Fibroblast of mammary gland (primary cell): ENCODE results near the gene SNTG2.

Experiments
- DNase-seq: peaks from one replicate; pipeline ENCODE4 v3.0.0-alpha.2; 2010; ENCODE audit warnings: low read depth
- H3K4me3 ChIP-seq: 2 replicates; pipeline ENCODE4 v1.5.1; 2011; ENCODE audit warnings: low read depth, mild to moderate bottlenecking, low read length, moderate library complexity; ENCODE audit not compliant: control insufficient read depth
- TF ChIP-seq, protein P1 (sequence below): conservative IDR thresholded peaks from 2 replicates; pipeline ENCODE4 v1.5.1; 2011; ENCODE audit warnings: low read depth, low read length, inconsistent platforms; ENCODE audit not compliant: control insufficient read depth, insufficient read depth

The SNTG2 gene

DNA sequence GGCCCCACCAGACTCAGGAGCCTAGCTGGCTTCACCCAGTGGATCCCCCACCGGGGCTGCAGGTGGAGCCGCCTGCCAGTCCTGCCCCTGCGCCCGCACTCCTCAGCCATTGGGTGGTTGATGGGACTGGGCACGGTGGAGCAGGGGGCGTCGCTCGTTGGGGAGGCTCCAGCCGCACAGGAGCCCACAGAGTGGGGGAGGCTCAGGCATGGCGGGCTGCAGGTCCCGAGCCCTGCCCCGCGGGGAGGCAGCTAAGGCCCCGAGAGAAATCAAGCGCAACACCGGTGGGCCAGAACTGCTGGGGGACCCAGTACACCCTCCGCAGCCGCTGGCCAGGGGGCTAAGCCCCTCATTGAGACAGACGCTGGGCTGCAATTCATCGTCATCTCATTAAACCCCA, 184.0 kb downstream of the SNTG2 start:
- DNase-seq, result no peak
- TF ChIP-seq, protein P1, sequence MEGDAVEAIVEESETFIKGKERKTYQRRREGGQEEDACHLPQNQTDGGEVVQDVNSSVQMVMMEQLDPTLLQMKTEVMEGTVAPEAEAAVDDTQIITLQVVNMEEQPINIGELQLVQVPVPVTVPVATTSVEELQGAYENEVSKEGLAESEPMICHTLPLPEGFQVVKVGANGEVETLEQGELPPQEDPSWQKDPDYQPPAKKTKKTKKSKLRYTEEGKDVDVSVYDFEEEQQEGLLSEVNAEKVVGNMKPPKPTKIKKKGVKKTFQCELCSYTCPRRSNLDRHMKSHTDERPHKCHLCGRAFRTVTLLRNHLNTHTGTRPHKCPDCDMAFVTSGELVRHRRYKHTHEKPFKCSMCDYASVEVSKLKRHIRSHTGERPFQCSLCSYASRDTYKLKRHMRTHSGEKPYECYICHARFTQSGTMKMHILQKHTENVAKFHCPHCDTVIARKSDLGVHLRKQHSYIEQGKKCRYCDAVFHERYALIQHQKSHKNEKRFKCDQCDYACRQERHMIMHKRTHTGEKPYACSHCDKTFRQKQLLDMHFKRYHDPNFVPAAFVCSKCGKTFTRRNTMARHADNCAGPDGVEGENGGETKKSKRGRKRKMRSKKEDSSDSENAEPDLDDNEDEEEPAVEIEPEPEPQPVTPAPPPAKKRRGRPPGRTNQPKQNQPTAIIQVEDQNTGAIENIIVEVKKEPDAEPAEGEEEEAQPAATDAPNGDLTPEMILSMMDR, result no peak
- H3K4me3 ChIP-seq, result no peak overlapping the region

DNA sequence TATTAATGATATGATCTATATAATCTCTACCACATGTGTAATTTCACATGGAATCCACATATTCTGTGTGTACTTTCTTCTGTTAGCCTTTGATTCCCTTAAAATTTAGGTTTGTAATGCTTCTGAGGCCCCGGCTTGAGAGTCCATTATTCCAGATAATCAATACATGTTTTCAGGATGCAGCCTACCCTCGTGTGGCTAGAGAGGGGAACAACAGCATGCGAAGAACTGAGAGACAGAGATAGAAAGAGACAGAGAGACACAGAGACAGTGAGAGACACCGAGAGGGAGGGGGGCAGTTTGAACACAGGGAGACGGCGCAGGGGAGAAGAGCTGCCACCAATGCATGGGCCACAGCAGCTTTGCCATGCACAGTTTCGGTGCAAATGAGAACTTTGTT, 185.4 kb downstream of the SNTG2 start:
- no peak overlapping the region for H3K4me3 ChIP-seq
- TF ChIP-seq, protein P1, result peak; percentile 29
- DNase-seq, result peak; percentile 3

DNA sequence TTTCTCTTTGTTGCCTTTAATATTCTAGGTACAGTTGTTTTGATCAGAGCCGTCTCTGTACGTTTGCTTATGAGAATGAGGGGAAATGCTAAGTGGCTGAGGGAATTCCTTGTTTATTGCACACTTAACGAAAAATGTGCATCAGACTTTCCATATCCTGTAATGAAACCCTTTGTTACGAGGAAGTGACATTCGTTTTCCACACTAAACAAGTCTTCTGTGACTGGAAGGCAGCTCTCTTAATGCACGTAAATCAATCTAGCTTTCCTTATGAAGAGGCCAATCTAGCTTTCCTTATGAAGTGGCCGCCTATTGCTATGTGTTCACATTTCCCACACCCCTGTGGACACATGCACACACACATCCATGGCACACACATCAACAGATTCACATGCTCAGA, 186.2 kb downstream of the SNTG2 start:
- H3K4me3 ChIP-seq, result no peak overlapping the region
- DNase-seq, result no peak
- TF ChIP-seq, protein P1, result no peak

DNA sequence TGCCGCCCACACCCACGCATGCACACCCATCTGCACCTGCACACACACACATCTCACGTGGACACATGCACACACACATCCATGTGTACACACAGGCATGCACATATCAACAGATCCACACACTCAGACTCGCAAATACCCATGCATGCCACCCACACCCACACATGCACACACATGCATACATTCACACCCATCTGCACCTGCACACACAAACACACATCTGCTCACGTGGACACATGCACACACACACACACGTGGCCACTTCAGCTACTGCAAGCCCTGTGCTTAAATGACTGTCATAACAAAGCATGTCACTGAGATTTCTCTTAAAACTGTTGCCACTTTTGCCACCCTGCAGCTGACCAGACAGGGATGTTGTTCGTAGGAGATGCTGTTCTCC, 186.6 kb downstream of the SNTG2 start:
- TF ChIP-seq, protein P1, result no peak
- DNase-seq, result no peak
- H3K4me3 ChIP-seq, result no peak overlapping the region

DNA sequence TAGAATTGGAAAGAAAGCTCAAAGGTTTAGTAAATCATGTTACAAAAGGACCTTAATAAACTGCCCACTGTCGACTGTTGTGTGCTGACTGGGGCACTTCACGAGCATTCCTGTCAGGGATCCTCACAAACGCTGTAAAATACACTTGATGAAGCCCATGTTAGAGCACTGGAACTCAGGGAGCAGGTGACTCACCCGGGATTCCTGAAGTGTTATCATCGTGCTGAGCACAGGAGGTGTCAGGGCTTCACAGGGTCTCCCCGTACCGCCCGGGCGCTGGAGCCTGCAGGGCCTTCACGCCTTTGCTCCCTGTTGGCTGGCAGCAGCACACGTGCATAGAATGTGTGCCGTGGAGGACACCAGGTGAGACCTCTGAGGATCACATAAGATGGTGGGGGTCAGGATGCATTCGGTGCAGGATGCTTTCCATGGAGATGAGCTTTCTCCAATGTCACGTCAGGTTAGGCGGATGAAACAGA, 187.3 kb downstream of the SNTG2 start:
- H3K4me3 ChIP-seq, result no peak overlapping the region
- DNase-seq, result no peak
- TF ChIP-seq, protein P1, result no peak

DNA sequence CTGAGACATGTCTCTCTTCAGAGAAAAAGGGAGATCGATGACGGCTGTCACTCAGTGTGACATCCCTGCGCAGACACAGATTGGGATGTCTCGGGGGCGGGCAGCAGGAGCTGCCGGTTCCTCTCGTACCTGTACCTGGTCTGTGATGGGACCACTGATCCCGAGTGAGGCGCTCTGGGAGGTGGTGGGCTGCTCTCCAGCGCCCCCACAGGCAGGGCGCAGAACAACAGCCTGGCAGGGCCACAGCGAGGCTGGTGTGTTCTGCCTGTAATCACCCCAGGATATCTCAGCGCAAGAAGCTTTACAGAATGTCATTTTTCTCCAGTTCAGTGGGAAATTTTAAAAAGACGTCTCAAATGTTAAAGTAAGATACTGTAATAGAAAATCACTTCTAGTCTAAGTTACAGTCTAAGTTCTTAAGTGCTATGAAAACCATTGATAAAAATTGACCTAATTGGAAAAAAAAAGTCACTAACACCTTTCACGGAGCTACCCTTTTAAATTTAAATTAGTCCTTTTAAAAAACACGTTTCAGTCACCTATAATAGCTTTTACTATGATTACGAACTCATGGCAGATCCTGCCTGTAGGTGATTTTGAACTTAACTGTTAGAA, 189.8 kb downstream of the SNTG2 start:
- DNase-seq, result no peak
- H3K4me3 ChIP-seq, result no peak overlapping the region
- TF ChIP-seq, protein P1, result peak; percentile 62

DNA sequence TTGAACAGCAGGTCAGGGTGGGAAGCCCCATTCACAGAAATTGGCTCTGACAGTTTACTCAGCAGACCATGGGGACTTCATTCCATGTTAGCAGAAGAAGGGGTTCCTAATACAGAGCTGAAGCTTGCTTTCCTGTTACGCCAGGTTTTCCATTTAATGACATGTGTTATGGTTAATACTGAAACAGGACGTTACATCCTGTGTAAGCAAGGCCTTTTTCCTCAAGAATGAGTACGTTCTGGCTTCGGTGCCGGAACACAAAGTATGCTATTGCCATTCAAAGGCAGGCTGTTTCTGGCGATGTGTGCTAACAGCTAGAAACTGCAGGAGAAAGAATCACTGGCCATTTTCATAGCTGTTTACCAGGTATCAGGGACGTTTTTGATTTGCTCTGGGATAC, 190.4 kb downstream of the SNTG2 start:
- no peak for DNase-seq
- TF ChIP-seq, protein P1, result no peak
- no peak overlapping the region for H3K4me3 ChIP-seq
